Stimulated activated CD4-positive, alpha-beta T cell treated with anti-CD3 and anti-CD28 coated beads, TNF-alpha, amount 100 ng/mL, for 1 hour (primary cell): ENCODE results near the gene ZSCAN25.
"Not testable (repeated sequence)": the region's sequence is repeated elsewhere in the genome, so short reads cannot be mapped to it uniquely, and the experiment has no call there.

Source experiments
- DNase-seq, 3 donors: peaks; one replicate each; pipeline ENCODE4 v3.0.0-alpha.2; 2020; ENCODE audit warnings: low read depth in 3 of 3, low spot score in 1 of 3

Gene ZSCAN25

GRCh38 chr7:99644431-99644830 is 27.7 kb downstream of the ZSCAN25 start:
- DNase-seq = no peak

- DNase-seq = no peak
These were observed 28.8 kb downstream of the ZSCAN25 start for GRCh38 chr7:99645590-99645989.

- DNase-seq = no peak
These were observed 32.1 kb downstream of the ZSCAN25 start for GRCh38 chr7:99648843-99649242.

- DNase-seq = no peak
These were observed 34.5 kb downstream of the ZSCAN25 start for GRCh38 chr7:99651290-99651689.

GRCh38 chr7:99652671-99653070 is 35.9 kb downstream of the ZSCAN25 start:
- no peak for DNase-seq

- DNase-seq = not testable (repeated sequence)
These were observed 36.5 kb downstream of the ZSCAN25 start for GRCh38 chr7:99653269-99653668.

GRCh38 chr7:99653754-99654153 is 37.0 kb downstream of the ZSCAN25 start:
- no peak for DNase-seq

GRCh38 chr7:99654626-99655025 is 37.9 kb downstream of the ZSCAN25 start:
- DNase-seq = not testable (repeated sequence)

GRCh38 chr7:99657879-99658278 is 41.1 kb downstream of the ZSCAN25 start:
- DNase-seq = not testable (repeated sequence)

- DNase-seq = no peak
These were observed 48.7 kb downstream of the ZSCAN25 start for GRCh38 chr7:99665312-99666012.

- DNase-seq = no peak
These were observed 49.3 kb downstream of the ZSCAN25 start for GRCh38 chr7:99666013-99666395.

- DNase-seq = no peak
These were observed 50.4 kb downstream of the ZSCAN25 start for GRCh38 chr7:99667179-99667578.

- DNase-seq = no peak
These were observed 51.8 kb downstream of the ZSCAN25 start for GRCh38 chr7:99668541-99668940.

- DNase-seq = no peak
These were observed 53.0 kb downstream of the ZSCAN25 start for GRCh38 chr7:99669782-99670181.

GRCh38 chr7:99672573-99672972 is 55.8 kb downstream of the ZSCAN25 start:
- no peak for DNase-seq

GRCh38 chr7:99674995-99675742 is 58.4 kb downstream of the ZSCAN25 start:
- no peak for DNase-seq

- no peak for DNase-seq
These were observed 60.4 kb downstream of the ZSCAN25 start for GRCh38 chr7:99677013-99677647.

GRCh38 chr7:99677648-99678045 is 60.9 kb downstream of the ZSCAN25 start:
- no peak for DNase-seq

GRCh38 chr7:99679032-99679399 is 62.3 kb downstream of the ZSCAN25 start:
- no peak for DNase-seq

GRCh38 chr7:99679400-99680191 is 62.9 kb downstream of the ZSCAN25 start, which contains the start of gene CYP3A5:
Gene CYP3A5, minus strand, starts transcription at chr7:99679996. Its CDS starts 100 bp downstream, at chr7:99679896.
- no peak for DNase-seq
